Fibroblast of lung (primary cell): ENCODE data around the gene TEDC2. TPM values are rescaled to one million over a fixed set of nuclear protein-coding genes. Genes with fewer than 3 reads are reported as not detected.

Experiments
- DNase-seq, 2 donors: peaks; one replicate each; pipeline versions ENCODE4 v3.0.0 to v3.0.0-alpha.2; 2010; ENCODE audit warnings: low read depth in 2 of 2
- H2AFZ ChIP-seq: 2 replicates; pipeline ENCODE4 v1.5.1; 2012; ENCODE audit warnings: low read length, control low read depth, inconsistent platforms
- H3K27ac ChIP-seq: 2 replicates; pipeline ENCODE4 v1.5.1; 2011; ENCODE audit warnings: low read length, control low read depth; ENCODE audit not compliant: insufficient read depth
- H3K27me3 ChIP-seq: 2 replicates; pipeline ENCODE4 v1.5.1; 2011; ENCODE audit warnings: mild to moderate bottlenecking, low read length; ENCODE audit not compliant: control insufficient read depth, insufficient read depth
- H3K36me3 ChIP-seq: 2 replicates; pipeline ENCODE4 v1.5.1; 2011; ENCODE audit warnings: low read length; ENCODE audit not compliant: control insufficient read depth, insufficient read depth
- H3K4me1 ChIP-seq: 2 replicates; pipeline ENCODE4 v1.5.1; 2011; ENCODE audit warnings: low read length; ENCODE audit not compliant: control insufficient read depth, insufficient read depth; ENCODE audit errors: extremely low read depth
- H3K4me2 ChIP-seq: 2 replicates; pipeline ENCODE4 v1.5.1; 2011; ENCODE audit warnings: low read length, control low read depth; ENCODE audit not compliant: insufficient read depth; ENCODE audit errors: extremely low read depth
- H3K4me3 ChIP-seq, 4 experiments: fragments of 200-600 bp in 1 of 4; sonication (generic) in 1 of 4; replicated peaks in 1 of 4; 2 replicates each; pipeline ENCODE4 v1.5.1; 2011 to 2016; ENCODE audit warnings: low read length in 4 of 4, low read depth in 3 of 4, mild to moderate bottlenecking in 3 of 4, control low read depth in 2 of 4, inconsistent platforms in 1 of 4, mixed read lengths in 1 of 4; ENCODE audit not compliant: insufficient read depth in 1 of 4; ENCODE audit errors: control extremely low read depth in 1 of 4
- H3K79me2 ChIP-seq: 2 replicates; pipeline ENCODE4 v1.5.1; 2012; ENCODE audit warnings: mild to moderate bottlenecking, low read length, inconsistent platforms; ENCODE audit not compliant: control insufficient read depth, insufficient read depth
- H3K9ac ChIP-seq: 2 replicates; pipeline ENCODE4 v1.5.1; 2011; ENCODE audit warnings: mild to moderate bottlenecking, low read length, control low read depth; ENCODE audit not compliant: insufficient read depth
- H3K9me3 ChIP-seq: 2 replicates; pipeline ENCODE4 v1.5.1; 2012; ENCODE audit warnings: low read depth, low read length; ENCODE audit not compliant: control insufficient read depth, insufficient read depth
- H4K20me1 ChIP-seq: 2 replicates; pipeline ENCODE4 v1.5.1; 2011; ENCODE audit warnings: low read length; ENCODE audit not compliant: control insufficient read depth, insufficient read depth; ENCODE audit errors: extremely low read depth
- EZH2 ChIP-seq: IDR thresholded peaks from 2 replicates; pipeline ENCODE4 v1.5.1; 2012; ENCODE audit warnings: low read length, control low read depth, mild to moderate bottlenecking; ENCODE audit errors: missing control alignments
- polyA plus RNA-seq, 2 donors: library from polyadenylated mRNA; depleted of rRNA in 1 of 2; stranded (reverse) in 1 of 2; unstranded in 1 of 2; fragments of >200 nt; gene quantifications; 2 replicates each; pipeline ENCODE4 v1.2.1, GENCODE V29; 2011 to 2012; ENCODE audit warnings: missing spikeins in 1 of 2
- total RNA-seq: library from RNA; depleted of rRNA; stranded (reverse); fragments of >200 nt; gene quantifications from 2 replicates; pipeline ENCODE4 v1.2.1, GENCODE V29; 2014
- TF ChIP-seq, protein P1 (sequence below), 2 donors: IDR thresholded peaks in 1 of 2; conservative IDR thresholded peaks in 1 of 2; 1 replicate in 1 of 2; 2 replicates in 1 of 2; pipeline ENCODE4 v1.5.1; 2011 to 2012; ENCODE audit warnings: low read length in 2 of 2, control low read depth in 1 of 2, inconsistent platforms in 1 of 2, low read depth in 1 of 2, mild to moderate bottlenecking in 1 of 2

Gene TEDC2
- total and polyA plus RNA-seq, 2 donors (not counting 1 experiment from before 2014, with no cell fraction given), result 1.2 to 1.7 TPM

DNA sequence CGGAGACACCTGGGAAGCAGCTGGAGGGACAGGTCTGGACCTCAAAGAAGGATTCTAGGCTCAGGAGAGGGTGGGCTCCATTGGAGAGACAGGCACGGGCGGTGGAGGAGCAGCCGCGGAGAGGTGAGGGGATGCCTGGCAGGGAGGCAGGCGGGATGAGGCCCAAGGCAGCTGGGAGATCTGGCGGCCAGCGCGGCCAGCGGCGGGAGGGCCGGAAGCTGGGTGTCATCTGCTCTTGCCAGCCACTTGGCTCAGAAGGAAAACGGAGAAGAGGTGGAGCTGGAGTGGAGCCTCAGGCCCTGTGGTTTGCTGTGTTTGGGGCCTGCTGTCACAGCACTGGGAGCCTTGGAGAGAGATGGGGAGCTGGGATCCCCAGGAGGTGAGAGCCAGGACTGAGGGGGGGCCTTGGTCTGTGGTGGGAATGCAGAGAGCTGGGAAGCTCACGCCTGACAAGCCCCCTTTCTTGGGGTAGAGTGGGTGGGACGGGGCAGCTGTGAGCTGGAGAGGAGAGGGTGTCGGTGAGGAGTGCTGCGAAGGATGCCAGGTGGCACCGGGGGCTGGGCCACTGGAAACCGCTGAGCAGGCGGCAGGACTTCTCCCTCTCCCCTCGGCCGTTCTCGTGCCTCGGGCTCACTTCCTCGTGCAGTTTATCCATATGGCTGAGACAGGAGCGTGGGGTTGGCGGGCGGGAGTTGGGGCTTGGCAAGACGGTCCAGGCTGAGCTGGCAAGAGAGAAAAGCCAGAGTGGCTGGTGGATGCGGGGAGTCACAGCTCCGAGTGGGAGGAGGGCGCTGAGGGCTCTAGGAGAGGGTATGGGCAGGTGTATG lies 23.0 kb downstream of the TEDC2 start:
- Histone ChIP-seq H4K20me1 (no peaks in the 10 kb centered on the region), H3K9ac (peak overlapping the region; percentile 65), H3K9me3 (no peaks in the 10 kb centered on the region), H2AFZ (peak overlapping the region; percentile 71), H3K36me3 (no peaks in the 10 kb centered on the region), H3K27me3 (no peaks in the 10 kb centered on the region), H3K79me2 (peaks cover 3% of the 10 kb centered on the region), H3K4me2 (peak overlapping the region; percentile 66), H3K27ac (peak overlapping the region; percentile 70), H3K4me1 (peaks cover 17% of the 10 kb centered on the region), H3K4me3 (peak overlapping the region in 3 of 4 experiments; percentile 1 to 47 (median 29))
- no peak for TF ChIP-seq EZH2
- TF ChIP-seq, protein P1, sequence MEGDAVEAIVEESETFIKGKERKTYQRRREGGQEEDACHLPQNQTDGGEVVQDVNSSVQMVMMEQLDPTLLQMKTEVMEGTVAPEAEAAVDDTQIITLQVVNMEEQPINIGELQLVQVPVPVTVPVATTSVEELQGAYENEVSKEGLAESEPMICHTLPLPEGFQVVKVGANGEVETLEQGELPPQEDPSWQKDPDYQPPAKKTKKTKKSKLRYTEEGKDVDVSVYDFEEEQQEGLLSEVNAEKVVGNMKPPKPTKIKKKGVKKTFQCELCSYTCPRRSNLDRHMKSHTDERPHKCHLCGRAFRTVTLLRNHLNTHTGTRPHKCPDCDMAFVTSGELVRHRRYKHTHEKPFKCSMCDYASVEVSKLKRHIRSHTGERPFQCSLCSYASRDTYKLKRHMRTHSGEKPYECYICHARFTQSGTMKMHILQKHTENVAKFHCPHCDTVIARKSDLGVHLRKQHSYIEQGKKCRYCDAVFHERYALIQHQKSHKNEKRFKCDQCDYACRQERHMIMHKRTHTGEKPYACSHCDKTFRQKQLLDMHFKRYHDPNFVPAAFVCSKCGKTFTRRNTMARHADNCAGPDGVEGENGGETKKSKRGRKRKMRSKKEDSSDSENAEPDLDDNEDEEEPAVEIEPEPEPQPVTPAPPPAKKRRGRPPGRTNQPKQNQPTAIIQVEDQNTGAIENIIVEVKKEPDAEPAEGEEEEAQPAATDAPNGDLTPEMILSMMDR (conservative IDR thresholded peaks at IDR 0.05 in 1 of 2, IDR thresholded peaks at IDR 0.05 in 1 of 2; ENCODE audit: low read depth in 1 of 2, low read length in 2 of 2), result no peak
- peak; percentile 53 to 64 for DNase-seq

- Histone ChIP-seq H3K4me3 (no peak overlapping the region), H3K27me3 (no peaks in the 10 kb centered on the region), H3K4me2 (no peak overlapping the region), H4K20me1 (no peaks in the 10 kb centered on the region), H3K79me2 (peaks cover 3% of the 10 kb centered on the region), H3K27ac (no peak overlapping the region), H3K4me1 (peaks cover 17% of the 10 kb centered on the region), H2AFZ (no peak overlapping the region), H3K9me3 (no peaks in the 10 kb centered on the region), H3K9ac (no peak overlapping the region), H3K36me3 (no peaks in the 10 kb centered on the region)
- DNase-seq, result no peak
- TF ChIP-seq, protein P1 (conservative IDR thresholded peaks at IDR 0.05 in 1 of 2, IDR thresholded peaks at IDR 0.05 in 1 of 2; ENCODE audit: low read depth in 1 of 2, low read length in 2 of 2), result no peak
- no peak for TF ChIP-seq EZH2
Observed at GRCh38 chr16:2483939-2484897, 24.3 kb downstream of the TEDC2 start.
